ENCODE results near the gene KCNIP3.
A peak's percentile ranks its signal among the peaks of the same experiment; 100 is the strongest.

Gene KCNIP3

GRCh38 chr2:95320986-95321767, 24.0 kb downstream of the KCNIP3 start:
- Histone ChIP-seq H3K36me3 (ENCODE audit: control insufficient read depth, insufficient read depth, low read length) (no peaks in the 10 kb centered on the region), H3K27me3 (replicated peaks; ENCODE audit: control insufficient read depth, insufficient read depth, low read length) (no peaks in the 10 kb centered on the region; the same call in 1 of the 2 replicates), H3K4me3 (replicated peaks; ENCODE audit: low read depth, low read length) (no peak overlapping the region)
- no peak for DNase-seq (ENCODE audit: extremely low read depth, insufficient read length)
- no peak for TF ChIP-seq CTCF (IDR thresholded peaks at IDR 0.05; ENCODE audit: insufficient read depth, low read length, poor library complexity, severe bottlenecking)

- H3K36me3 ChIP-seq (ENCODE audit: control insufficient read depth, insufficient read depth, low read length) = no peaks in the 10 kb centered on the region
- H3K4me3 ChIP-seq (replicated peaks; ENCODE audit: low read depth, low read length) = no peak overlapping the region
- no peak for DNase-seq (ENCODE audit: extremely low read depth, insufficient read length)
- no peaks in the 10 kb centered on the region for H3K27me3 ChIP-seq (replicated peaks; ENCODE audit: control insufficient read depth, insufficient read depth, low read length)
- peak; percentile 59 for TF ChIP-seq CTCF (IDR thresholded peaks at IDR 0.05; ENCODE audit: insufficient read depth, low read length, poor library complexity, severe bottlenecking)
Measured at GRCh38 chr2:95323347-95324155, 26.4 kb downstream of the KCNIP3 start.

- TF ChIP-seq CTCF (IDR thresholded peaks at IDR 0.05; ENCODE audit: insufficient read depth, low read length, poor library complexity, severe bottlenecking) = no peak
Measured at GRCh38 chr2:95325026-95325425, 27.9 kb downstream of the KCNIP3 start.

GRCh38 chr2:95325590-95326432, 28.7 kb downstream of the KCNIP3 start:
- Histone ChIP-seq H3K4me3 (replicated peaks; ENCODE audit: low read depth, low read length) (no peak overlapping the region), H3K36me3 (ENCODE audit: control insufficient read depth, insufficient read depth, low read length) (no peaks in the 10 kb centered on the region), H3K27me3 (replicated peaks; ENCODE audit: control insufficient read depth, insufficient read depth, low read length) (no peaks in the 10 kb centered on the region)
- no peak for DNase-seq (ENCODE audit: extremely low read depth, insufficient read length)
- no peak for TF ChIP-seq CTCF (IDR thresholded peaks at IDR 0.05; ENCODE audit: insufficient read depth, low read length, poor library complexity, severe bottlenecking)

More at GRCh38 chr2:95325026-95325425, 27.9 kb downstream of the KCNIP3 start:
- no peak for DNase-seq (ENCODE audit: extremely low read depth, insufficient read length)
- Histone ChIP-seq H3K4me3 (replicated peaks; ENCODE audit: low read depth, low read length) (no peak overlapping the region), H3K36me3 (ENCODE audit: control insufficient read depth, insufficient read depth, low read length) (no peaks in the 10 kb centered on the region), H3K27me3 (replicated peaks; ENCODE audit: control insufficient read depth, insufficient read depth, low read length) (no peaks in the 10 kb centered on the region)

- Histone ChIP-seq H3K36me3 (ENCODE audit: control insufficient read depth, insufficient read depth, low read length) (no peaks in the 10 kb centered on the region), H3K27me3 (replicated peaks; ENCODE audit: control insufficient read depth, insufficient read depth, low read length) (no peaks in the 10 kb centered on the region), H3K4me3 (replicated peaks; ENCODE audit: low read depth, low read length) (no peak overlapping the region)
- no peak for DNase-seq (ENCODE audit: extremely low read depth, insufficient read length)
- no peak for TF ChIP-seq CTCF (IDR thresholded peaks at IDR 0.05; ENCODE audit: insufficient read depth, low read length, poor library complexity, severe bottlenecking)
Measured at GRCh38 chr2:95326433-95327140, 29.4 kb downstream of the KCNIP3 start.
